Activated naive CD8-positive, alpha-beta T cell treated with anti-CD3 and anti-CD28 coated beads, Interleukin-2, amount 50 U/mL, for 16 hours (primary cell): Measurements from ENCODE around the gene POLR1F.

Experiments
- DNase-seq: peaks from one replicate; pipeline ENCODE4 v3.0.0-alpha.2; 2020; ENCODE audit warnings: low read depth, low spot score

Gene POLR1F

DNA sequence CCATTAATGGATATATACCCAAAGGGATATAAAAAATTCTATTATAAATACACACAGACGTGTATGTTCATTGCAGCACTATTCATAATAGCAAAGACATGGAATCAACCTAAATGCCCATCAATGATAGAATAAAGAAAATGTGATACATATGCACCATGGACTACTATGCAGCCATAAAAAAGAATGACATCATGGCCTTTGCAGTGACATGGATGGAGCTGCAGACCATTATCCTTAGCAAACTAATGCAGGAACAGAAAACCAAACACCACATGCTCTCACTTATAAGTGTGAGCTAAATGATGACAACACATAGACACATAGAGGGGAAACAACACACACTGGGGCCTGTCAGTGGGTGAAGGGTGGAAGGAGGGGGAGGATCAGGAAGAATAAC is 33.0 kb downstream of the POLR1F start:
- DNase-seq: no peak

DNA sequence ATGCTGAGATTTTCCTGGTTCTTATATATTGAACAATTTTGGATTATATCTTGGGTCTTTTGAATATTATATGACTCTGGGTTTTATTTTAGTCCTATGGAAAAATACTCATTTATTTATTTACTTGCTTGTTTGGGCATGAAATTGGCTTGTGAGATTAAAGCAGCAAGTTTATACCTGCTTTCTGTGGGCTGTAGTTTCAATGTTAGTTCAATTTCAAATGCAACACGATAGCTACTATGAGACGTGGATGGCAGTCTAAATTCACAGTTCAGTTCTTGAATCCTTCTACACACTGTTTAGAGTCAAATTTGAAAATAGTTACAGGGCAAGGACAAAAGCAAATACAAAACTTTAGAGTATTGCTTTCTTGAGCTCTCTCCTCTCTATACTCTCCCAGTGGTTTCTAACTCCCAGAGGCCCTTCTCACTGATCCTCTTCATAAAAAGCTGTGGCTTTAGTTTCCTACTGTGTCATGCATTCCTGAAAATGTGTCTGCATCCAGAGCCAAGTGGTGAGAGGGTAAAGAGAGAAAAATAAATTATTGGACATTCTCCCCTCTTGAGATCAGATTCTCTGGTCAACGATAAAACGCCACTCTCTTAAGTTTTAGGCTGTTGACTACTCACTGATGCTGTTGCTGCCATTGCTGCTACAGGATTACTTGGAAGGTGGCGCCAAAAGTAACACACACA is 34.4 kb downstream of the POLR1F start:
- DNase-seq: no peak

DNA sequence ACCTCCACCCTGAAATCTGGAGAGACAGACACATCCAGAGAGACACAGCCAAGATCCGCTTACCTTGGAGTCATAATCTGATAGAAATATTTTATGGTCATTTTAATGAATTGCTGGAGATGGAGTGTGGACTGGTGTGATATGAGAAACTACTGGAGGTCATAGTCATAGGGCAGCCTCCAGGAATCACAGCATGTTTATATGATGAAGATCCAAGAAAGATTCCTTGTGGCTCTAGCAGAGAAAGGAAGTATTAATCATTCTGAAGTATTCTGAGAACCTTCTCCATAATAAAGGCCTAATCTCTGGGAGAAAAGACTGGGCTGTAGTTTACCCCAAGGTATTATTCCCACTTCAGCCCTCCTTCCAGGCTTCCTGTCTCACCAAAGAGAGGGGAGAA is 38.0 kb downstream of the POLR1F start:
- DNase-seq: no peak

DNA sequence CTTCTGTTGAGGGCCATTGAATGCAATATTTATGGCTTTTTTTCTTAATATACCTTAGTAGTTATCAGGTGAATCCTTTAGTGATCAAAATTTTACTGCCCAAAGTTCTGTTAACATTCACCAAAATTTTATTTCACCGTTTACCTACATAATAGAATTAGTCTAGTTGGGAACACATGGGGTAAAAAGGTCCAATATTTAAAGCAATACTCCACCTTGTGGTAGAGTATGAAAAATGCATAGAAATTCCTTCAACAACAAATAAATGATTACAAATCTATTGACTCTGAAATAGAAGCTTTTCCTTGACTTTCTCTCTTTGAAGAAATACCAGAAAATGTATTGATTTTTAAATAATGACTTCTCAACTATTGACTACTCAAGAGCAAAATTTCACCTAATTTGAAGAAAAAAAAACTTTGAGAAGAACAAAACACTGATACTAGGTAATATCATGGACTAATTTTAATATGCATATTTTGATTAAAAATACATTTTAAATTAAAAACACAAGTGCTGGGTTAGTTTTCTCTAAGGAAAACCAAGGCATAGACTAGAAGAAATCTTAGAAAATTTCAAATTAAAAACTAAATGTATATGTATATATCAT is 43.3 kb downstream of the POLR1F start:
- no peak for DNase-seq

DNA sequence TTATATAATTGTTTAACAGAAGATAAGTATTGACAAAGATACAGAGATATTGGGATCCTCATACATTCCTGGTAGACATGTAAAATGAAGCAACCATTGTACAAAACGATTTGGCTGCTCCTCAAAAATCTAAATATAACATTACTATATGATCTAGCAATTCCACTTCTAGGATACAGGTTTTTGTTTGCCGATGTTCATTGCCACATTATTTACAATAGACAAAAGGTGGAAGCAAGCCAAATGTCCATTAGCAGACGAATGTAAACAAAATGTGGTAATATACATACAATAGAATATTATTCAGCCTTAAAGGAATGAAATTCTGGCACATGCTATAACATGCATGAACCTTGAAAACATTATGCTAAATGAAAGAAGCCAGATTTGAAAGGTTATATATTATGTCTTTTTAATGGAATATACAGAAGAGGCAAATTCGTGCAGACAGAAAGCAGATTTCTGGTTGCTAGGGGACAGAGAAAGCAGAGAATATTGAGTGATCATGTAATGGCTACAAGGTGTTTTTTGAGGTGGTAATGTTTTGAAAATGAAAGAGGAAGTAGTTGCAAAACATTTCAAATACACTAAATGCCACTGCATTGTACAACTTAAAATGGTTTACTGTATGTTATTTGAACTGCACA is 44.9 kb downstream of the POLR1F start:
- DNase-seq: no peak

DNA sequence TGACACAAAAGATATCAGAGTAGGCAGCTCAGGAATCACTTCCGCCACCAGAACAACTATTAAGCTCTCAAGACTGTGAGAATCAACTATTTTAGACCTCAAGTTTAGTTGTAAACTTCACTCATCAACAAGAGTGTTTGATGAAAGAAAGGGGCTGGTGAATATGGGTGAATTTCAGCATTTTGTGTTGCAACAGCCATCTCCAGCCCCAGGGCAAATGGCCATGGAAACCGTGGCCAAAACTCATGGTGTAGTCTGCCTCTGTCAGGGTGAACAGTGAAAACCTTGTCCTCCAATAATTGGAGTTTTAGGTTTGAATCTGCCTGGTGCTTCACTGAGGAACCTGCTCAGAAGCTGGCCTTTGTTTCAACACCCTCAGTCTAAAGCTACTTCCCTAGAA is 60.0 kb downstream of the POLR1F start:
- DNase-seq: no peak
